BE2C (cell line): Measurements from ENCODE around the gene INSC.

Experiments
- DNase-seq: peaks from one replicate; pipeline ENCODE4 v3.0.0-alpha.2; 2020
- H3K27me3 ChIP-seq: fragments of 250-450 bp; sonication (Bioruptor Pico); 2 replicates; pipeline ENCODE4 v1.5.1; 2020; ENCODE audit warnings: mild to moderate bottlenecking
- H3K36me3 ChIP-seq: fragments of 250-450 bp; sonication (Bioruptor Pico); 2 replicates; pipeline ENCODE4 v1.5.1; 2020; ENCODE audit warnings: mild to moderate bottlenecking
- H3K4me1 ChIP-seq: fragments of 250-450 bp; sonication (Bioruptor Pico); 2 replicates; pipeline ENCODE4 v1.5.1; 2020
- H3K4me3 ChIP-seq: 2 replicates; pipeline ENCODE4 v1.5.1; 2011; ENCODE audit warnings: low read depth, low read length
- H3K9me3 ChIP-seq: fragments of 250-450 bp; sonication (Bioruptor Pico); 2 replicates; pipeline ENCODE4 v1.5.1; 2020
- CTCF ChIP-seq: IDR thresholded peaks from 2 replicates; pipeline ENCODE4 v1.5.1; 2012; ENCODE audit warnings: mild to moderate bottlenecking, low read depth, low read length

INSC gene

GRCh38 chr11:15234796-15235195 lies 120.1 kb downstream of the INSC start:
- H3K4me3 ChIP-seq: no peak overlapping the region
- no peak for TF ChIP-seq CTCF
- H3K9me3 ChIP-seq: no peaks in the 10 kb centered on the region
- no peak for DNase-seq
- H3K36me3 ChIP-seq: no peaks in the 10 kb centered on the region
- H3K27me3 ChIP-seq: no peaks in the 10 kb centered on the region
- no peaks in the 10 kb centered on the region for H3K4me1 ChIP-seq

- no peaks in the 10 kb centered on the region for H3K36me3 ChIP-seq
- H3K9me3 ChIP-seq: no peaks in the 10 kb centered on the region
- DNase-seq: no peak
Observed at GRCh38 chr11:15236559-15236958, 121.8 kb downstream of the INSC start.

GRCh38 chr11:15238856-15239255 lies 124.1 kb downstream of the INSC start:
- no peaks in the 10 kb centered on the region for H3K36me3 ChIP-seq
- no peak for TF ChIP-seq CTCF

More at GRCh38 chr11:15236559-15236958, 121.8 kb downstream of the INSC start:
- Histone ChIP-seq H3K4me1 (no peaks in the 10 kb centered on the region), H3K27me3 (no peaks in the 10 kb centered on the region), H3K4me3 (no peak overlapping the region)
- TF ChIP-seq CTCF: no peak

DNA sequence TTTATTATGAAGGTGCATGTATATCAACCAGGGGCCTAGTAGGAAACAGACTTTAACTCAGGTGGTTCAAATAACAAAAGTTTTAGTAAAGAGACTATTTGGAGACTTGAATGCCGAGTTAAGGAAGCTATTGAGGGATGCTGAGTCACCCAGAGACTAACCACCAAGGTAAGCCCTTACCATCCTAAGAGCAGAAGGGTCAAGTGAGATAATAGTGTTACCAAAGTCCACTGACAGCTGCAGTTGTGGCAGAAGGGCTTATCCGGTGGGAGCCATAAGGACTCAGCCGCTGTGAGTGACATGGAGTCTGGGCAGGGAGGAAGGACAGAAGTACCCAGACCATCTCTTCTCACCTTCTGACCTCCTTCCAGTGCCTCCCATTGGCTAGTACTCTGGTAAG lies 134.0 kb downstream of the INSC start:
- no peak for DNase-seq

More at GRCh38 chr11:15238856-15239255, 124.1 kb downstream of the INSC start:
- no peak overlapping the region for H3K4me3 ChIP-seq
- no peaks in the 10 kb centered on the region for H3K4me1 ChIP-seq
- H3K9me3 ChIP-seq: no peaks in the 10 kb centered on the region
- no peak for DNase-seq
- no peaks in the 10 kb centered on the region for H3K27me3 ChIP-seq

DNA sequence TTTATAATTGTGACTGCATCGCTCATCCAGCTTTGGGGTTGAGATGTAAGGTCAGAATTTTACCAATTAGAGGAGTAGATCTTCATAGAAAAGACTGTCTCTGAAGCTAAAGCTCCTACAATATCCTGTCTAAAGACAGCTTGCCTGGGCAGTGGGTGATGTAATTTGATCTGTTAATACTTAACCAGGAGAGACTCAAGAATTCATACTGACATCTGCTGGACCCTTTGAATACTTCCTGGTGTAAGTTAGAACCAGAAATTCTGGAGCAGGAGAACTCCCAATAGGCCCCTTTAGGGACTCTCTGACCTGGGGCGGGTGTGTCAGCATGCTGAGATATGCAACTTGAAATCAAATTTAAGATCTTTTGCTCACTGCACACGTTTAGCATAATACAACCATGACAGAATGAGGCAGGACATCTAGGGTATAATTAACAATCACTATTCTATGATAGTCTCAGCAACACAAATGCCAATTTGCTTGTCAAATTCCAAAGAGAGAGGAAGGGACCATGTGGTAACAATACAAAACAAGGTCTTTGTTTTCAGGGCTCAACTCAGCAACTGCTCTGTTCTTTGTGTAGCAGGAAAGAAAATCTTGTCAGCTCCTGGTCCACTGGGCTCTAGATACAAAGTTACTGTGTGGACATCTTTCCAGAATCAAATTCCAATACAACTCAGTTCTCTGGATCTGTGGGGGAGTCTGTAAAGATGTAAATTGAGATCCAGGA lies 143.9 kb downstream of the INSC start:
- TF ChIP-seq CTCF: peak; percentile 26
- H3K36me3 ChIP-seq: no peaks in the 10 kb centered on the region
- no peaks in the 10 kb centered on the region for H3K27me3 ChIP-seq

More for the DNA sequence above, 134.0 kb downstream of the INSC start:
- H3K27me3 ChIP-seq: no peaks in the 10 kb centered on the region
- no peaks in the 10 kb centered on the region for H3K36me3 ChIP-seq
- H3K4me3 ChIP-seq: no peak overlapping the region
- no peaks in the 10 kb centered on the region for H3K9me3 ChIP-seq
- TF ChIP-seq CTCF: no peak
- H3K4me1 ChIP-seq: no peaks in the 10 kb centered on the region

GRCh38 chr11:15266999-15267398 lies 152.3 kb downstream of the INSC start:
- Histone ChIP-seq H3K9me3 (no peaks in the 10 kb centered on the region), H3K27me3 (no peaks in the 10 kb centered on the region), H3K4me1 (no peaks in the 10 kb centered on the region), H3K4me3 (no peak overlapping the region), H3K36me3 (no peaks in the 10 kb centered on the region)
- no peak for DNase-seq
- TF ChIP-seq CTCF: no peak

More for the DNA sequence above, 143.9 kb downstream of the INSC start:
- Histone ChIP-seq H3K4me1 (no peaks in the 10 kb centered on the region), H3K9me3 (no peaks in the 10 kb centered on the region), H3K4me3 (no peak overlapping the region)
- no peak for DNase-seq
